NCI-H2171 treated with DMSO at 0.1 percent for 48 hours (cell line): ENCODE data around the gene SAMD11.
"Not testable (repeated sequence)": the region's sequence is repeated elsewhere in the genome, so short reads cannot be mapped to it uniquely, and the experiment has no call there.

Experiments
- DNase-seq: peaks from one replicate; lab custom pipeline; 2025; lab: John Stamatoyannopoulos, UW

Gene SAMD11

DNA sequence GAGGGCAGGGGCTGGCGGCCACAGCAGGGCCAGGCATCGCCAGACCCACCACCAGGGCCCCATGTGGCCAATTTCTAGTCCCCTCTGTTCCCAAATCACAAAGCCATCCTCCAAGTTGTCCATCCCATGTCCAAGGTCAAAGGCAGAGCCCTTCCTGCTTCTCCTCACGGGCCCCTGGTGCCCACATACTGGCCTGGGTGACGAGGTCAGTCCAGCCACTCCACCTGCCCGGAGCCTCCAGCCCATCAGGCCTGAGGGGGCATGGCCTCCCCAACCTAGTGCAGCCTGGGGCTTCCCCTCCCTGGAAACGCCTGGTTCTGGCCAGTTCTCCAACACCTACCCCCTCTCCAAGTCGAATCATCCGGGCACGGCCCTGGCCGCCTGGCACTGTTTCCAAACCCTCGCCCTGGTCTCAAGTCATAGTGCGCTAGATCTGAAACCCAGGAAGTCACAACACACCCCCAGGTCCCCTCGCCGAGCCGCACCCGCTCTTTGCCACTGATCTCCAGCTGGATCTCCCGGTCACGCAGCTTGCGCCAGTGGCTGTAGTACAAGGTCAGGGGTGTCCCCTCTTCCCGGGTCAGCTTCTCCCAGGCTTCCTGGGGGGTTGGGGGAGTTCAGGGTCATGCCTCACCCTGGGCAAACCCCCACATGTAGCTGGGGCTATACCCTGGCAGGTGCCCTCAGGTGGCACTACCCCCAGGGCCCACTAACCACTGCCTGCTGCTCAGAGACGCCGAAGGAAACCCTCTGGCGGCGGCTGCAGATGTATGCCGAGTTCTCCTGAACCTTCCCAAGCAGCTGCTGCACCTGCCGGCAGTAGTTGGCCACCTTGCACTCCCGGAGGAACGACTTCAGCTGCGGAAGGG lies 22.2 kb downstream of the SAMD11 start:
- DNase-seq: no peak

- DNase-seq: not testable (repeated sequence)
Observed at GRCh38 chr1:946811-947210, 23.1 kb downstream of the SAMD11 start.

GRCh38 chr1:947958-948357 lies 24.2 kb downstream of the SAMD11 start:
- no peak for DNase-seq

- DNase-seq: no peak
Observed at GRCh38 chr1:950268-950667, 26.5 kb downstream of the SAMD11 start.

DNA sequence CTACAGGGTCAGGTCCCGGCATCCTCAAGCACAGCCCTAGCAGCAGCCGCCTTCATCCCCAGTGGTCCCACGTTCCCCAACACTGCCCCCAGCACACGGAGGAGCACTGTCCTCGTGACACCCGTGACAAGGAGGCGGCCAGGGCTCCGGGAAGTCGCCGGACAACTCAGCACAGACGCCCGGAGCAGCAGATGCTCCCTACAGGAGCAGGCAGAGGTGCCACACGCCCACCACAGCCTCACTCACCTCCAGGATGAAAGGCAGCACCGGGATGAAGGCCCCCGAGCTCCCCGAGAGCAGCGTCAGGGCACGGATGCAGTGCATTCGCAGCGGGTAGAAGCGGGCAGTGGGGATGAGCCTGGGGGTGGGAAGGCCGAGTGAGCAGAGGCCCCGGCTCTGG lies 27.2 kb downstream of the SAMD11 start:
- no peak for DNase-seq

- DNase-seq: no peak
Observed at GRCh38 chr1:951364-951763, 27.6 kb downstream of the SAMD11 start.

DNA sequence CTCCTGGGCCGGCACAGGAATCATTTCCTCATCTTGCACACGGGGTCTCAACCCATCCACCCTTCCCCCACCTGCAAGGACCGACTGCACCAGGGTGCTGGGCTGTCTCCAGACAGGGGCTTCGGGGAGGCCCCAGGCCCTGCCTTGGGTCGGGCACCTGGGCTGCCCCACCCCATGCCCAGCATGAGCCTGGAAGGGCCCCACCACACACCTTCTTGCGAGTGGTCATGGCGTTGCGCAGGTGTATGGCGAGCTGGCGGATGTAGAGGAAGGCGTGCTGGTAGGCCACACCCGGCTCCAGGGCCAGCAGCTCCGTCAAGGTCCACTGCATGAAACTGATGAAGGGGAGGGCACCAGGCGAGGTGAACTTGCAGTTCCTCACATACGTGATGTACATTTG lies 28.5 kb downstream of the SAMD11 start:
- no peak for DNase-seq

DNA sequence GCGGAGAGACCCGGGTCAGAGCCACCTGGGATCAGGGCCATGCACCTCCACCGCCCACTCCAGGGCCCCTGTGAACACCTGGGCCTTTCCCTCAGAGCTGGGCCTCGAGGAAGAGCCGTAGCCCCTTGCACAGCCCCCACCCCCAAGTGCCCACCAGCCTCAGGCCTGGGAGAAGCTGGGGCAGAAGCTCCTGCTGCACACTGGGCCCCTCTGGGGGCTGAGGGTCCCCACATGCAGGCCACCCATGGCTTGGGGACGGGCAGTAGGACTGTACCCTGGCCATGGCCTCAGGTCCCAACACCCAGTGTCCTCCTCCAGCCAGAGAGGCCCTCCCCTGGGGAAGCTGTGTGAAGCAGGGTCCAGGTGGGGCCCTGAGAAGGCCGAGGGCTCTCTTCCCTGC lies 28.9 kb downstream of the SAMD11 start:
- no peak for DNase-seq

DNA sequence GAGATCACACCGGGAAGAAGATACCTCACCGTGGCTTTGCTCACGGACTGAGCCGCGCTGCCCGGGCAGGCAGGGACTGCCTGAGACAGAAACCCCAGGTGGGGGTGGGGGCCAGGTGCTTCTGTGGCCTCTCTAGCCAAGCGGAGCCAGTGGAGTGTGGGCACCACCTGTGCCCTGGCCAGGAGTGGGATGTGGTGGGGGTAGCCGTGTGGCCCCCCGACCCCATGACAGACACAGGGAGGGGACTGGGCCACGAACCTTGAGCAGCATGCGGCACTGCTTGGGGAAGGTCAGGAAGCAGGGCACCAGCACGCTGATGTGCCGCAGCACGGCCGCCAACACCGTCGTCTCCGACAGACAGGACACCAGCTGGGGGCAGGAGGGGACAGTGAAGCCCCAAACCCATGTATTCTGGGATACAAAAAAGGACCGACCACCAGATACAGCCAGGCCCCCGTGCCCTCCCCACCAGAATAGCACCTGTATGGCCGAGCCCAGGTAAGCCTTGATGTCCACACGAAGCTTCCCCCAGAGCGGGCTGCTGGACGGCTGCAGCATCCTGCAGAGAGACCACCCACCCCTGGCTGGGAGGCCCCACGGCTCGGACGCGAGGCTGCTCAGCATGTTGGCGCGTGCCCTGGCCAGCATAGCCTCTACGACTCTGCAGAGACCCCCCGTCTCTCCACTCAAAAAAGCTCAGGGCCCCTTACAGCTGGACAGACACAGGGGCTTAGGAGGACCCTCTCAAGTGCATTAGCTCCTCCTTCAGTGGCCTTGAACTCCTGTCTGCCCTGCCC lies 30.0 kb downstream of the SAMD11 start:
- DNase-seq: no peak

DNA sequence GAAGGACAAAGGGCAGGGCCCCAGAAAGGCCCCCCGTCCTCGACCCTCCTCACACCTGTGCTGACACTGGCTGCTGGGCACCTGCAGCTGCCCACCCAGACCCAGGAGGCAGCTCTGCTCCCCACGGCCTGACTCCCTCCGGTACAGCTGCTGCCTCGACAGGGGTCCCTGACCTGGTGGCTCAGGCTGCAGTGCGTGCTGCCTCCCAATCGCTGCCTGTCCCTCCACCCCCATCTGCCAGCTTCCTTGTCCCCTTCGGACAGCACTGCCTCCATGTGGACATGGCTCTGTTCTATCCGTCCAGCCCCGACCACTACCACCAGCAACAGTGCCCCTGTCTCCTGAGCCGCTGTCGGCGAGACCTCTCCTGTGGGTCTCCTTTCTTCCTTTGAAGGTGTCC lies 31.2 kb downstream of the SAMD11 start:
- no peak for DNase-seq

DNA sequence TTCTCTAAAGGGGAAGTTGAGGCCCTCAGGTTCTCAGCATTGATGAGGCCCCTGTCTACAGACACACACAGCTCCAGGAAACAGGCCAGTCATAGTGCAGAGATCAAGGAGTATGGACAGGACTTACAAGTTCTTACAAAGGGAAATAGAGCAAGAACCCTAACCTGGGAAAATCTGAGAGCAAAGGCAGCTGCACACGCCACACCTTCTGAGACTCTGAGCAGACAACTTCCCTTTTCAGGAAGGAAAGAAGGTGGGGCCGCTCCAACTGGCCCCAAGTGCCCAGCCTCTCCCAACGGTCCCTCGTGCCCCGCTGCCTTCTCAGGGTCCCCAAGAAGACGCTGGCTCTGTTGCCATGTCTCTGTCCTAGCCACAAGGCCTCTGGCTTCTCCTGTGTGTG lies 31.8 kb downstream of the SAMD11 start:
- DNase-seq: no peak

DNA sequence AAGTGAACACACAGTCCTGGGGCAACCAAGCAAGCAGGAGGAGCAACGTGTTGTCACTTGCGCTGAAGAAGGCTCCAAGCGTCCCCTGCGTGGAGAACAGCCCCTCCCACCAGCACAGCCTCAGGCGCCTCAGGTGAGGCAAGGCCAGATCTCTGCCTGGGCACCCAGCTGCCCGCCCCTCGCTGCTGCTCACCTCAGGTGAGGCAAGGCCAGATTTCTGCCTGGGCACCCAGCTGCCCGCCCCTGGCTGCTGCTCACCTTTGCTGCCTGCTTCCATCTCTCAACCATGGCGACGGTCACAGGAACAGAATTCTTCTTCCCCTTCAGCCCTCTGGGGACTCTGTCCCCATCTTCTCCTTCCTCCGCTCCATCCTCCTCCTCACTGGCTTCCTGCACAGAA lies 32.9 kb downstream of the SAMD11 start:
- no peak for DNase-seq

DNA sequence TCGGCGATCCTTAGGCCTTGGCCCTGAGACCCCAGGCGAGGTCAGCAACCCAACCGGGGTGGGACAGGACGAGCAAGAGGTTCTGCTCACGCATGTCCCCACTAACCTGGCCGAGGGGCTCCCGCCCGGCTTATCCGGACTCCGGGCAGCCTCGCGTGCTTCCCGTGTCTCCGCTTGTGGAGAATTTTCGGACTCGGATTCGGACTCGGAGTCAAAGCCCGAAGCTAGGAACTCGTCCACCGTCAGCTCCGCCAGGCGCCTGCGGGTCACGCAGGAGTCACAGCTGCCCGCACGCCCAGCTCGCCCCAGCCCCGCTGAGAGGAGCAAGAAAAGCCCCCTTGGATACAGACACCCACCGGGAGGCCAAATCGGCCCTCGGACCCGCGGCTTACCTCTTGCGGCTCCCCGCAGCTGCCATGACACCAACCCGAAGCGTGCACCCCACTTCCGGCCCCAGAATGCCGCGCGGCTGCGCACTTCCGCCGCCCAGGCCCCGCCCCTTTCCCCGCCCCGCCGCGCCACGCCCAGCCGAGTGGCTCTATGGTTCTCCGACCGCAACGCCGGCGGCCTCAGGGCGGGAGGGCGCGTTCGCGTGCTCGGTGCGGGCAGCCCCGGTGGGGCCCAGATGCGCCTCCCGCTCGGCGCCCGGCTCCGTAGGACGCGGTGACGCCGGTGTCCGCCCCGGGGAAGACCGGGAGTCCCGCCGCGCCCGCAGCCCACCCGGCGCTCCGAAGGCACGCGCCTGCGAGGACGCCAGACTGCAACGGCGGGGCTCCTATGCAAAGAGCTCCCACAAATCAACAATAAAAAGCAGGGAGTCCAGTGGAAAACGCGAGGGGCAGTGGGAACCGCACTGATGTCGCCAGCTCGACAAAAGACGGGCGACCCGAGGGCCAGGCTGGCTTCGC lies 35.4 kb downstream of the SAMD11 start, which contains the start of gene NOC2L:
Gene NOC2L (minus strand): TSS at position 434 of the 908 bp plus-strand sequence. CDS start 16 bp downstream, at position 418.
- peak; percentile 82 for DNase-seq

GRCh38 chr1:959731-960362 lies 36.1 kb downstream of the SAMD11 start:
- no peak for DNase-seq

- DNase-seq: peak; percentile 64
Observed at GRCh38 chr1:960363-961131, 36.8 kb downstream of the SAMD11 start, which contains the start of gene KLHL17. Gene KLHL17 (plus strand): TSS chr1:960584. CDS start chr1:960694, 110 bp downstream.

DNA sequence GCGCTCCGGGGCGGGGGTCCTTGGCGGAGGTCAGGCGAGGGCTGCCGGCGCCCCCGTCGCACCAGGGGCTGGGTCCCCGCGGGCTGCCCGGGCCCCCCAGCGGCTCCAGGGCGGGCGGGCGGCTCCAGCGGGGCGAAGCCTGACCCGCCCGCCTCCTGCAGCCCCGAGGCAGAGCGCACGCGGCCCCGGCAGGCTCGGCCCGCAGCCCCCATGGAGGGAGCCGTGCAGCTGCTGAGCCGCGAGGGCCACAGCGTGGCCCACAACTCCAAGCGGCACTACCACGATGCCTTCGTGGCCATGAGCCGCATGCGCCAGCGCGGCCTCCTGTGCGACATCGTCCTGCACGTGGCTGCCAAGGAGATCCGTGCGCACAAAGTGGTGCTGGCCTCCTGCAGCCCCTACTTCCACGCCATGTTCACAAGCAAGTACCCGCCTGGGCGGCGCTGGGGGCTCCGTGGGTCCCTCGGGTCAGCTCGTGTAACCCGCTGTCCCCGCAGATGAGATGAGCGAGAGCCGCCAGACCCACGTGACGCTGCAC lies 37.5 kb downstream of the SAMD11 start:
- no peak for DNase-seq

DNA sequence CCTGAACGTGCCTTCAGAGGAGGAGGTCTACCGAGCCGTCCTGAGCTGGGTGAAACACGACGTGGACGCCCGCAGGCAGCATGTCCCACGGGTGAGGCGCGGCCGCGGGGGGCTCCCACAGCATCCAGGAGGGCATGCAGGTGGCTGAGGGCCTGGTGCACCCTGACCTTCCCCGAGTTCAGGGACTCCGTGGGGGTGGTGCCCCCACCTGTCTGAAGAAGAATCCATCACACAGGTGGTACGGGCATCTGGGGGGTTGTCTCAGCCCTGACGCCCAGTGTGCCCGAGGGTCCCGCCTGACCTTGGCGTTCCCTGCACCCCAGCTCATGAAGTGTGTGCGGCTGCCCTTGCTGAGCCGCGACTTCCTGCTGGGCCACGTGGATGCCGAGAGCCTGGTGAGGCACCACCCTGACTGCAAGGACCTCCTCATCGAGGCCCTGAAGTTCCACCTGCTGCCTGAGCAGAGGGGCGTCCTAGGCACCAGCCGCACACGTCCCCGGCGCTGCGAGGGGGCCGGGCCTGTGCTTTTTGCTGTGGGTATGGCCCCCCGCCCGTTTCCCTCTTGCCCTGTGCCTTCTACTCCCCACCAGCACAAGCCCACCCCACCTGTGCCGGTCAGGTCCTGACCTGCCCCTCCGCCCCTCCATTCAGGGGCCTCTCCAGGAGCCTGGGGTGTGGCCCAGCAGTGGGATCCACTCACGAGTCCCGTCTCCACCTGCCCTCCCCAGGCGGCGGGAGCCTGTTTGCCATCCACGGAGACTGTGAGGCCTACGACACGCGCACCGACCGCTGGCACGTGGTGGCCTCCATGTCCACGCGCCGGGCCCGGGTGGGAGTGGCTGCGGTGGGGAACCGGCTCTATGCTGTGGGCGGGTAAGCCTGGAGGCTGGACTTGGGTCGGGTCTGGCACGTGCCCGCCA lies 38.9 kb downstream of the SAMD11 start:
- no peak for DNase-seq

GRCh38 chr1:963301-963651 lies 39.6 kb downstream of the SAMD11 start:
- no peak for DNase-seq

DNA sequence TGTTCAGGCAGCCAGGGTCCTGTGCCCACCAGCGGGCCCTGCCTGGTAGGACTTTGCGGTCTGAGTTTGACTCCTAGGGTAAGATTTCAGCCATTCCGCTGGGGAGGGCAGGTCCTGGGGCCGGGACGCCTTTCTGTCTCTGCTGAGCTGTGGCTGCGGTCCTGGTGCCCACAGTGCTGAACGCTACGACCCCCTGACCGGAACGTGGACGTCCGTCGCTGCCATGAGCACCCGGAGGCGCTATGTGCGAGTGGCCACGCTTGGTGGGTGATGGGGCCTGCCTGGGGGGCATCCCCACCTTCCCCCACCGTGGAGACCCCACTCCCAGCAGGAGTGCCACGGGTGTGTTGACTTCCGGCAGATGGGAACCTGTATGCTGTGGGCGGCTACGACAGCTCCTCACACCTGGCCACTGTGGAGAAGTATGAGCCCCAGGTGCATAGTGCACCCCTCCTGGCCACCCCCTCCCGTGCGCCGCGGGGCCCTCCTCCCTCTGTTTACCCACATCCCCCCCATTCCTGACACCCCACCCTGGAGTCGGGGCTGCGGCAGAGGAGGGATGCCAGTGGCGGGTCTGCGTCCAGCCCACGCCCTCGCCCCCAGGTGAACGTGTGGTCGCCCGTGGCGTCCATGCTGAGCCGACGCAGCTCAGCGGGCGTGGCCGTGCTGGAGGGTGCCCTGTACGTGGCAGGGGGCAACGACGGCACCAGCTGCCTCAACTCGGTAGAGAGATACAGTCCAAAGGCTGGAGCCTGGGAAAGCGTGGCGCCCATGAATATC lies 40.2 kb downstream of the SAMD11 start:
- DNase-seq: no peak
